ENCODE results near the gene ACYP1. TPM values are rescaled to one million over a fixed set of nuclear protein-coding genes. Genes with fewer than 3 reads are reported as not detected.

The ACYP1 gene
- total RNA-seq, 4 donors from 2014 or later: 4.2 to 24.3 (median 9.9) TPM

- Histone ChIP-seq H3K27me3 (no peaks in the 10 kb centered on the region), H3K4me1 (peaks cover 0 to 62% (median 25%) of the 10 kb centered on the region in 4 donors), H3K27ac (no peak overlapping the region), H3K36me3 (peaks cover 0 to 15% (median 3%) of the 10 kb centered on the region in 3 donors), H3K9me3 (no peaks in the 10 kb centered on the region), H3K4me3 (no peak overlapping the region)
- no peak for DNase-seq (ENCODE audit: low spot score in 2 of 2)
- 85 to 86% methylated on average over 5 of the region's 5 CpGs for WGBS, 2 donors
- TF ChIP-seq CTCF (IDR thresholded peaks at IDR 0.05): no peak
- no peak for TF ChIP-seq POLR2A (IDR thresholded peaks at IDR 0.05)
- TF ChIP-seq EP300 (IDR thresholded peaks at IDR 0.05): no peak
Observed at GRCh38 chr14:75046275-75046674, 17.5 kb downstream of the ACYP1 start.

- H3K27ac ChIP-seq: no peak overlapping the region
- 65 to 71% methylated on average over 8 of the region's 8 CpGs for WGBS, 2 donors
Observed at GRCh38 chr14:75044752-75045151, 19.1 kb downstream of the ACYP1 start.

GRCh38 chr14:75044322-75044721 is 19.5 kb downstream of the ACYP1 start:
- peaks cover 0 to 46% (median 13%) of the 10 kb centered on the region in 4 donors for H3K4me1 ChIP-seq
- no peak overlapping the region for H3K27ac ChIP-seq
- H3K27me3 ChIP-seq: no peaks in the 10 kb centered on the region
- H3K36me3 ChIP-seq: peaks cover 0 to 26% (median 3%) of the 10 kb centered on the region in 3 donors
- no peak for DNase-seq (ENCODE audit: low spot score in 2 of 2)
- H3K4me3 ChIP-seq: no peak overlapping the region
- 32 to 50% methylated on average over 2 of the region's 2 CpGs for WGBS, 2 donors
- TF ChIP-seq CTCF (IDR thresholded peaks at IDR 0.05) (no peak), POLR2A (IDR thresholded peaks at IDR 0.05) (no peak), EP300 (IDR thresholded peaks at IDR 0.05) (no peak)
- H3K9me3 ChIP-seq: no peaks in the 10 kb centered on the region

More at GRCh38 chr14:75044752-75045151, 19.1 kb downstream of the ACYP1 start:
- Histone ChIP-seq H3K9me3 (no peaks in the 10 kb centered on the region), H3K4me1 (peaks cover 0 to 50% (median 16%) of the 10 kb centered on the region in 4 donors), H3K4me3 (no peak overlapping the region), H3K36me3 (peaks cover 0 to 23% (median 3%) of the 10 kb centered on the region in 3 donors), H3K27me3 (no peaks in the 10 kb centered on the region)
- no peak for TF ChIP-seq EP300 (IDR thresholded peaks at IDR 0.05)
- TF ChIP-seq CTCF (IDR thresholded peaks at IDR 0.05): no peak
- no peak for TF ChIP-seq POLR2A (IDR thresholded peaks at IDR 0.05)
- DNase-seq (ENCODE audit: low spot score in 2 of 2): no peak

GRCh38 chr14:75042035-75042434 is 21.8 kb downstream of the ACYP1 start:
- H3K27me3 ChIP-seq: no peaks in the 10 kb centered on the region
- TF ChIP-seq EP300 (IDR thresholded peaks at IDR 0.05): no peak
- H3K36me3 ChIP-seq: peaks cover 3 to 46% (median 3%) of the 10 kb centered on the region in 3 donors
- WGBS, 2 donors: 48 to 56% methylated on average over 6 of the region's 6 CpGs
- no peak overlapping the region for H3K4me3 ChIP-seq
- peaks cover 0 to 23% (median 2%) of the 10 kb centered on the region in 4 donors for H3K4me1 ChIP-seq
- DNase-seq (ENCODE audit: low spot score in 2 of 2): no peak
- no peaks in the 10 kb centered on the region for H3K9me3 ChIP-seq
- H3K27ac ChIP-seq: no peak overlapping the region

GRCh38 chr14:75041613-75042012 is 22.2 kb downstream of the ACYP1 start:
- peaks cover 3 to 48% (median 3%) of the 10 kb centered on the region in 3 donors for H3K36me3 ChIP-seq
- H3K4me3 ChIP-seq: no peak overlapping the region

More at GRCh38 chr14:75041613-75042012, 22.2 kb downstream of the ACYP1 start:
- TF ChIP-seq POLR2A (IDR thresholded peaks at IDR 0.05) (no peak), EP300 (IDR thresholded peaks at IDR 0.05) (no peak), CTCF (IDR thresholded peaks at IDR 0.05) (no peak)
- Histone ChIP-seq H3K9me3 (no peaks in the 10 kb centered on the region), H3K27ac (no peak overlapping the region), H3K4me1 (peaks cover 0 to 20% (median 2%) of the 10 kb centered on the region in 4 donors), H3K27me3 (no peaks in the 10 kb centered on the region)
- WGBS, 2 donors: 91 to 94% methylated on average over 4 of the region's 4 CpGs
- no peak for DNase-seq (ENCODE audit: low spot score in 2 of 2)

Data from tibial nerve (tissue), 4 donors.